Naive thymus-derived CD4-positive, alpha-beta T cell (primary cell): Measurements from ENCODE around the gene AK8. TPM values are rescaled to one million over a fixed set of nuclear protein-coding genes. Genes with fewer than 3 reads are reported as not detected.
A peak's percentile ranks its signal among the peaks of the same experiment; 100 is the strongest.
"Not testable (repeated sequence)": the region's sequence is repeated elsewhere in the genome, so short reads cannot be mapped to it uniquely, and the experiment has no call there.

Source experiments
- ATAC-seq: fragments of 150-1000 bp; cut with Tn5 transposase; 2 replicates; pipeline ENCODE4 v1.10.0; 2021; ENCODE audit warnings: mild to moderate bottlenecking, moderate library complexity
- CTCF ChIA-PET: fragments of 350-600 bp; sonication (Branson Sonifier 250); formaldehyde crosslinking; loops from one replicate; lab custom pipeline; 2021; ENCODE audit warnings: antibody characterized with exemption; lab: Charles Lee
- POLR2A ChIA-PET: fragments of 350-600 bp; sonication (Branson Sonifier 250); formaldehyde crosslinking; loops from one replicate; lab custom pipeline; 2021; ENCODE audit warnings: antibody characterized with exemption, inconsistent platforms; lab: Charles Lee
- DNase-seq, 9 donors: peaks; one replicate each; pipeline versions ENCODE4 v3.0.0 to v3.0.0-alpha.2; 2020 to 2022; ENCODE audit warnings: mixed read lengths in 1 of 9
- H3K27ac ChIP-seq: one replicate; pipeline ENCODE4 v1.7.0; 2013; ENCODE audit warnings: mild to moderate bottlenecking, low read depth, low read length, moderate library complexity
- H3K27me3 ChIP-seq, 2 donors: one replicate each; pipeline ENCODE4 v1.7.0; 2013; ENCODE audit warnings: low read length in 2 of 2, mild to moderate bottlenecking in 2 of 2, moderate library complexity in 2 of 2; ENCODE audit not compliant: control insufficient read depth in 2 of 2, insufficient read depth in 2 of 2
- H3K36me3 ChIP-seq, 3 experiments: 1 replicate in 2 of 3; 2 replicates in 1 of 3; pipeline ENCODE4 v1.7.0; 2013; ENCODE audit warnings: low read length in 3 of 3, mild to moderate bottlenecking in 3 of 3, moderate library complexity in 1 of 3; ENCODE audit not compliant: insufficient read depth in 3 of 3, control insufficient read depth in 2 of 3
- H3K4me1 ChIP-seq, 2 donors: one replicate each; pipeline ENCODE4 v1.7.0; 2013; ENCODE audit warnings: low read length in 2 of 2, mild to moderate bottlenecking in 2 of 2, moderate library complexity in 1 of 2; ENCODE audit not compliant: control insufficient read depth in 2 of 2, insufficient read depth in 2 of 2
- H3K4me3 ChIP-seq: 2 replicates; pipeline ENCODE4 v1.7.0; 2013; ENCODE audit warnings: mild to moderate bottlenecking, low read length
- H3K9me3 ChIP-seq, 3 experiments: 1 replicate in 2 of 3; 2 replicates in 1 of 3; pipeline ENCODE4 v1.7.0; 2013; ENCODE audit warnings: low read length in 3 of 3; ENCODE audit not compliant: control insufficient read depth in 2 of 3
- H3K27ac Mint-ChIP-seq, 9 donors: one replicate each; pipeline ENCODE4 v1.8.0; 2020 to 2022; ENCODE audit warnings: mixed read lengths in 9 of 9, mild to moderate bottlenecking in 8 of 9, moderate library complexity in 5 of 9, inconsistent platforms in 2 of 9
- H3K27me3 Mint-ChIP-seq, 5 donors: one replicate each; pipeline ENCODE4 v1.8.0; 2021 to 2022; ENCODE audit warnings: mixed read lengths in 5 of 5, mild to moderate bottlenecking in 1 of 5
- H3K36me3 Mint-ChIP-seq, 5 donors: one replicate each; pipeline ENCODE4 v1.8.0; 2020 to 2022; ENCODE audit warnings: mixed read lengths in 5 of 5, mild to moderate bottlenecking in 3 of 5, inconsistent platforms in 1 of 5
- H3K4me1 Mint-ChIP-seq, 7 donors: one replicate each; pipeline ENCODE4 v1.8.0; 2020 to 2022; ENCODE audit warnings: mixed read lengths in 7 of 7, mild to moderate bottlenecking in 3 of 7, inconsistent platforms in 1 of 7
- H3K4me3 Mint-ChIP-seq, 10 donors: one replicate each; pipeline ENCODE4 v1.8.0; 2020 to 2022; ENCODE audit warnings: mild to moderate bottlenecking in 10 of 10, mixed read lengths in 10 of 10, moderate library complexity in 6 of 10, inconsistent platforms in 2 of 10
- H3K9me3 Mint-ChIP-seq, 11 donors: one replicate each; pipeline ENCODE4 v1.8.0; 2020 to 2022; ENCODE audit warnings: mixed read lengths in 11 of 11, mild to moderate bottlenecking in 4 of 11, inconsistent platforms in 1 of 11, moderate library complexity in 1 of 11
- intact Hi-C, 2 donors: fragments of 100-400 bp; cut with micrococcal nuclease; formaldehyde crosslinking; loops; one replicate each; pipeline ENCODE4 v1.15.1; 2023
- polyA plus RNA-seq, 2 donors: library from polyadenylated mRNA; unstranded; fragments of 300-500 nt; fragmentation: Illumina TruSeq; gene quantifications; one replicate each; pipeline ENCODE4 v1.2.3, GENCODE V29; 2021
- total RNA-seq, 6 experiments: library from RNA in 5 of 6; stranded (reverse) in 5 of 6; gene quantifications; 1 replicate in 5 of 6; 2 replicates in 1 of 6; pipeline ENCODE4 v1.2.3 and lab custom pipeline; 2021 to 2026

Gene AK8
- total and polyA plus RNA-seq, 7 experiments from 2014 or later: 0.10 to 0.20 (median 0.12) TPM; not detected in 4

- no peaks in the 10 kb centered on the region for H3K9me3 Mint-ChIP-seq
- Histone ChIP-seq H3K27ac (no peak overlapping the region), H3K36me3 (no peaks in the 10 kb centered on the region), H3K4me3 (no peak overlapping the region), H3K9me3 (no peaks in the 10 kb centered on the region), H3K4me1 (no peaks in the 10 kb centered on the region), H3K27me3 (no peaks in the 10 kb centered on the region)
- no peaks in the 10 kb centered on the region for H3K4me1 Mint-ChIP-seq
- DNase-seq (no peak), ATAC-seq (no peak)
- ChIA-PET POLR2A (no interaction called here), CTCF (no interaction called here)
- no peak overlapping the region for H3K27ac Mint-ChIP-seq
- intact Hi-C loops: no loop called here
- H3K4me3 Mint-ChIP-seq: no peak overlapping the region
- H3K27me3 Mint-ChIP-seq: peaks cover 5 to 30% (median 12%) of the 10 kb centered on the region in 5 donors
- H3K36me3 Mint-ChIP-seq: no peaks in the 10 kb centered on the region
Measured at GRCh38 chr9:132723809-132724208, 154.3 kb downstream of the AK8 start.

GRCh38 chr9:132722564-132723065 is 155.5 kb downstream of the AK8 start:
- no peaks in the 10 kb centered on the region for H3K9me3 ChIP-seq
- Mint-ChIP-seq H3K4me3 (no peak overlapping the region), H3K4me1 (peaks cover 0 to 9% (median 8%) of the 10 kb centered on the region in 7 donors), H3K27me3 (peaks cover 15 to 33% (median 22%) of the 10 kb centered on the region in 5 donors), H3K9me3 (no peaks in the 10 kb centered on the region), H3K27ac (no peak overlapping the region), H3K36me3 (no peaks in the 10 kb centered on the region)
- CTCF ChIA-PET: no interaction called here
- H3K27ac ChIP-seq: no peak overlapping the region
- intact Hi-C loops: no loop called here
- no peaks in the 10 kb centered on the region for H3K4me1 ChIP-seq
- ATAC-seq (no peak), DNase-seq (no peak)
- POLR2A ChIA-PET: no interaction called here
- no peaks in the 10 kb centered on the region for H3K36me3 ChIP-seq
- no peak overlapping the region for H3K4me3 ChIP-seq
- no peaks in the 10 kb centered on the region for H3K27me3 ChIP-seq

GRCh38 chr9:132721661-132722060 is 156.4 kb downstream of the AK8 start:
- H3K4me1 ChIP-seq: no peaks in the 10 kb centered on the region
- H3K4me3 ChIP-seq: no peak overlapping the region
- intact Hi-C loops: no loop called here
- no peaks in the 10 kb centered on the region for H3K9me3 Mint-ChIP-seq
- peaks cover 0 to 12% (median 8%) of the 10 kb centered on the region in 7 donors for H3K4me1 Mint-ChIP-seq
- POLR2A ChIA-PET: no interaction called here
- H3K27ac Mint-ChIP-seq: no peak overlapping the region
- H3K9me3 ChIP-seq: no peaks in the 10 kb centered on the region
- CTCF ChIA-PET: no interaction called here
- no peaks in the 10 kb centered on the region for H3K27me3 ChIP-seq
- DNase-seq: no peak
- no peaks in the 10 kb centered on the region for H3K36me3 ChIP-seq
- H3K36me3 Mint-ChIP-seq: no peaks in the 10 kb centered on the region
- peaks cover 19 to 39% (median 23%) of the 10 kb centered on the region in 5 donors for H3K27me3 Mint-ChIP-seq
- H3K27ac ChIP-seq: no peak overlapping the region
- ATAC-seq: no peak
- no peak overlapping the region for H3K4me3 Mint-ChIP-seq

GRCh38 chr9:132718381-132718928 is 159.6 kb downstream of the AK8 start:
- POLR2A ChIA-PET, CTCF ChIA-PET, H3K4me1 ChIP-seq, DNase-seq, H3K27ac Mint-ChIP-seq, H3K27me3 ChIP-seq, H3K36me3 ChIP-seq, H3K27ac ChIP-seq, H3K36me3 Mint-ChIP-seq, intact Hi-C loops, H3K4me3 ChIP-seq, H3K9me3 ChIP-seq, ATAC-seq, H3K9me3 Mint-ChIP-seq: not testable (repeated sequence)
- Mint-ChIP-seq H3K4me1 (peaks cover 0 to 12% (median 8%) of the 10 kb centered on the region in 7 donors), H3K27me3 (peaks cover 13 to 39% (median 19%) of the 10 kb centered on the region in 5 donors), H3K4me3 (peak overlapping the region in 1 of 10 donors; percentile 7)

GRCh38 chr9:132717326-132717945 is 160.6 kb downstream of the AK8 start:
- intact Hi-C loops: no loop called here
- ATAC-seq: no peak
- peaks cover 0 to 12% (median 8%) of the 10 kb centered on the region in 7 donors for H3K4me1 Mint-ChIP-seq

GRCh38 chr9:132716007-132716406 is 162.1 kb downstream of the AK8 start:
- H3K4me3 ChIP-seq: no peak overlapping the region
- Mint-ChIP-seq H3K9me3 (no peaks in the 10 kb centered on the region), H3K4me1 (peaks cover 0 to 12% (median 8%) of the 10 kb centered on the region in 7 donors), H3K27ac (no peak overlapping the region), H3K27me3 (peaks cover 9 to 41% (median 22%) of the 10 kb centered on the region in 5 donors), H3K36me3 (no peaks in the 10 kb centered on the region), H3K4me3 (no peak overlapping the region)
- H3K4me1 ChIP-seq: no peaks in the 10 kb centered on the region
- ChIA-PET CTCF (no interaction called here), POLR2A (no interaction called here)
- no peaks in the 10 kb centered on the region for H3K36me3 ChIP-seq
- ATAC-seq (no peak), DNase-seq (no peak)
- H3K9me3 ChIP-seq: no peaks in the 10 kb centered on the region
- no peak overlapping the region for H3K27ac ChIP-seq
- H3K27me3 ChIP-seq: no peaks in the 10 kb centered on the region
- intact Hi-C loops: no loop called here

More at GRCh38 chr9:132717326-132717945, 160.6 kb downstream of the AK8 start:
- no peaks in the 10 kb centered on the region for H3K27me3 ChIP-seq
- H3K9me3 Mint-ChIP-seq: no peaks in the 10 kb centered on the region
- POLR2A ChIA-PET: no interaction called here
- CTCF ChIA-PET: no interaction called here
- H3K36me3 ChIP-seq: no peaks in the 10 kb centered on the region
- no peaks in the 10 kb centered on the region for H3K4me1 ChIP-seq
- DNase-seq: no peak
- H3K27ac Mint-ChIP-seq: no peak overlapping the region
- peaks cover 9 to 41% (median 19%) of the 10 kb centered on the region in 5 donors for H3K27me3 Mint-ChIP-seq
- H3K4me3 ChIP-seq: no peak overlapping the region
- H3K36me3 Mint-ChIP-seq: no peaks in the 10 kb centered on the region
- H3K27ac ChIP-seq: no peak overlapping the region
- H3K9me3 ChIP-seq: no peaks in the 10 kb centered on the region
- no peak overlapping the region for H3K4me3 Mint-ChIP-seq

GRCh38 chr9:132712753-132713152 is 165.3 kb downstream of the AK8 start:
- Histone ChIP-seq H3K4me3 (no peak overlapping the region), H3K4me1 (no peaks in the 10 kb centered on the region), H3K27me3 (no peaks in the 10 kb centered on the region), H3K36me3 (no peaks in the 10 kb centered on the region), H3K9me3 (no peaks in the 10 kb centered on the region), H3K27ac (no peak overlapping the region)
- H3K4me3 Mint-ChIP-seq: no peak overlapping the region
- no peaks in the 10 kb centered on the region for H3K9me3 Mint-ChIP-seq
- H3K27me3 Mint-ChIP-seq: peaks cover 0 to 22% (median 15%) of the 10 kb centered on the region in 5 donors
- ATAC-seq: no peak
- no peak for DNase-seq
- CTCF ChIA-PET: no interaction called here
- peaks cover 0 to 4% (median 0%) of the 10 kb centered on the region in 7 donors for H3K4me1 Mint-ChIP-seq
- H3K27ac Mint-ChIP-seq: no peak overlapping the region
- intact Hi-C loops: no loop called here
- H3K36me3 Mint-ChIP-seq: no peaks in the 10 kb centered on the region
- POLR2A ChIA-PET: no interaction called here
